MM.1S (cell line): Measurements from ENCODE around the gene ZIK1.

ENCODE experiments used
- DNase-seq: peaks from one replicate; pipeline ENCODE4 v3.0.0-alpha.2; 2015
- H2AFZ ChIP-seq: fragments of 300-600 bp; sonication (generic); 2 replicates; pipeline ENCODE4 v1.6.0; 2016; ENCODE audit warnings: antibody characterized with exemption, low read length
- H3F3A ChIP-seq: fragments of 300-600 bp; sonication (generic); 2 replicates; pipeline ENCODE4 v1.6.1; 2016; ENCODE audit warnings: mild to moderate bottlenecking, antibody characterized with exemption, low read length, moderate library complexity, mixed read lengths; ENCODE audit not compliant: insufficient read depth
- H3K27ac ChIP-seq: fragments of 300-600 bp; sonication (generic); 2 replicates; pipeline ENCODE4 v1.5.1; 2016; ENCODE audit warnings: mild to moderate bottlenecking, low read length
- H3K27me3 ChIP-seq: fragments of 300-600 bp; sonication (generic); replicated peaks from 2 replicates; pipeline ENCODE4 v1.6.0; 2016; ENCODE audit warnings: low read length; ENCODE audit not compliant: insufficient read depth
- H3K36me3 ChIP-seq: fragments of 300-600 bp; sonication (generic); replicated peaks from 2 replicates; pipeline ENCODE4 v1.6.1; 2016; ENCODE audit warnings: mild to moderate bottlenecking, low read length, mixed read lengths; ENCODE audit not compliant: insufficient read depth
- H3K4me1 ChIP-seq: fragments of 300-600 bp; sonication (generic); 2 replicates; pipeline ENCODE4 v1.6.1; 2016; ENCODE audit warnings: low read length, mixed read lengths
- H3K4me2 ChIP-seq: fragments of 300-600 bp; sonication (generic); 2 replicates; pipeline ENCODE4 v1.6.0; 2016; ENCODE audit warnings: low read depth, low read length
- H3K4me3 ChIP-seq: fragments of 300-600 bp; sonication (generic); 2 replicates; pipeline ENCODE4 v1.5.1; 2016; ENCODE audit warnings: low read length, mixed read lengths
- H3K79me2 ChIP-seq: fragments of 300-600 bp; sonication (generic); 2 replicates; pipeline ENCODE4 v1.6.1; 2016; ENCODE audit warnings: mixed run types, low read length, mixed read lengths
- H3K9ac ChIP-seq: fragments of 300-600 bp; sonication (generic); 2 replicates; pipeline ENCODE4 v1.6.1; 2016; ENCODE audit warnings: low read length, mixed read lengths
- H3K9me2 ChIP-seq: fragments of 300-600 bp; sonication (generic); replicated peaks from 2 replicates; pipeline ENCODE4 v1.6.1; 2016; ENCODE audit warnings: mild to moderate bottlenecking, low read length, mixed read lengths; ENCODE audit not compliant: insufficient read depth
- H3K9me3 ChIP-seq: fragments of 300-600 bp; sonication (generic); replicated peaks from 2 replicates; pipeline ENCODE4 v1.6.1; 2016; ENCODE audit warnings: mild to moderate bottlenecking, low read length, mixed read lengths; ENCODE audit not compliant: insufficient read depth
- H4K20me1 ChIP-seq: fragments of 300-600 bp; sonication (generic); 2 replicates; pipeline ENCODE4 v1.6.1; 2016; ENCODE audit warnings: mild to moderate bottlenecking, low read length, moderate library complexity, mixed read lengths; ENCODE audit not compliant: insufficient read depth
- EZH2 ChIP-seq: fragments of 300-600 bp; sonication (generic); optimal IDR thresholded peaks from 2 replicates; pipeline ENCODE3; 2017; ENCODE audit warnings: low read depth, mild to moderate bottlenecking, antibody characterized with exemption, low read length, mixed read lengths
- EZH2phosphoT487 ChIP-seq: fragments of 300-600 bp; sonication (generic); IDR thresholded peaks from 2 replicates; pipeline ENCODE4 v1.6.1; 2018; ENCODE audit warnings: antibody characterized with exemption, low read length
- TF ChIP-seq, protein P1 (sequence below): fragments of 300-600 bp; sonication (generic); IDR thresholded peaks from 2 replicates; pipeline ENCODE4 v1.5.1; 2016; ENCODE audit warnings: antibody characterized with exemption, low read length, mixed read lengths

The ZIK1 gene

DNA sequence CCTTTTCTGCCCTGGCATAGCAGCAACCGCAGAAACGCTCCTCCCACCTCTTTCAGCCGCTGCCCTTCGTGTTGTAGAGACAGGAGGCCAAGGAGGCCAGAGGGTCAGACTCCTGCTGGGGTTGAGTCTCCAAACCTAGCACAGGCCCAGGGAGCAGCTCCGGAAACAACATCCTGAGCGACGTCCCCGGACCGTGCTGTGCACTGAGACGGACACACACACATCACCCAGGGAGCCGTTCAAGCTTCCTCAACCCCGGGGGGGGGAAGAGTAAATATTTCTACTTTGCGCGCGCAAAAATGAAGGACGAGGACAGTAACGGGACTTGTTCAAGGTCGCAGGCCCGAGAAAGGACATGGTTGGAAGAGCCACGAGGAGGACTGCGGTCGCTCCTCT, 24.9 kb upstream of the ZIK1 start:
- peak overlapping the region; percentile 66; the same call in 1 of the 2 replicates for H3K9ac ChIP-seq
- no peaks in the 10 kb centered on the region for H3K4me1 ChIP-seq
- H3K27ac ChIP-seq = no peak overlapping the region
- H3K4me2 ChIP-seq = peak overlapping the region; percentile 49
- H4K20me1 ChIP-seq = no peaks in the 10 kb centered on the region
- H3K9me3 ChIP-seq = no peaks in the 10 kb centered on the region; the same call in 1 of the 2 replicates
- no peaks in the 10 kb centered on the region; the same call in 1 of the 2 replicates for H3K27me3 ChIP-seq
- peak overlapping the region; percentile 92 for H3K4me3 ChIP-seq
- DNase-seq = peak; percentile 16
- no peaks in the 10 kb centered on the region for H3K9me2 ChIP-seq
- peaks cover 7% of the 10 kb centered on the region for H3K36me3 ChIP-seq
- peaks cover 5% of the 10 kb centered on the region; the same call in 1 of the 2 replicates for H3F3A ChIP-seq
- peaks cover 16% of the 10 kb centered on the region for H3K79me2 ChIP-seq
- peak overlapping the region; percentile 76 for H2AFZ ChIP-seq
- no peak for TF ChIP-seq EZH2phosphoT487
- TF ChIP-seq, protein P1, sequence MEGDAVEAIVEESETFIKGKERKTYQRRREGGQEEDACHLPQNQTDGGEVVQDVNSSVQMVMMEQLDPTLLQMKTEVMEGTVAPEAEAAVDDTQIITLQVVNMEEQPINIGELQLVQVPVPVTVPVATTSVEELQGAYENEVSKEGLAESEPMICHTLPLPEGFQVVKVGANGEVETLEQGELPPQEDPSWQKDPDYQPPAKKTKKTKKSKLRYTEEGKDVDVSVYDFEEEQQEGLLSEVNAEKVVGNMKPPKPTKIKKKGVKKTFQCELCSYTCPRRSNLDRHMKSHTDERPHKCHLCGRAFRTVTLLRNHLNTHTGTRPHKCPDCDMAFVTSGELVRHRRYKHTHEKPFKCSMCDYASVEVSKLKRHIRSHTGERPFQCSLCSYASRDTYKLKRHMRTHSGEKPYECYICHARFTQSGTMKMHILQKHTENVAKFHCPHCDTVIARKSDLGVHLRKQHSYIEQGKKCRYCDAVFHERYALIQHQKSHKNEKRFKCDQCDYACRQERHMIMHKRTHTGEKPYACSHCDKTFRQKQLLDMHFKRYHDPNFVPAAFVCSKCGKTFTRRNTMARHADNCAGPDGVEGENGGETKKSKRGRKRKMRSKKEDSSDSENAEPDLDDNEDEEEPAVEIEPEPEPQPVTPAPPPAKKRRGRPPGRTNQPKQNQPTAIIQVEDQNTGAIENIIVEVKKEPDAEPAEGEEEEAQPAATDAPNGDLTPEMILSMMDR = no peak
- TF ChIP-seq EZH2 = no peak

GRCh38 chr19:57559404-57560025, 24.4 kb upstream of the ZIK1 start, which contains the start of gene ZNF550:
Gene ZNF550, minus strand, starts transcription at chr19:57559863. Its CDS starts 181 bp downstream, at chr19:57559682.
- Histone ChIP-seq H3K4me2 (peak within 1 kb of the TSS; percentile 49), H3K9me3 (no peaks in the 10 kb centered on the region; the same call in 1 of the 2 replicates), H3K36me3 (peaks cover 7% of the 10 kb centered on the region), H3K79me2 (peaks cover 16% of the 10 kb centered on the region), H3K4me1 (no peaks in the 10 kb centered on the region), H3K4me3 (peak within 1 kb of the TSS; percentile 92), H2AFZ (peak within 1 kb of the TSS; percentile 76), H3F3A (peaks cover 5% of the 10 kb centered on the region; the same call in 1 of the 2 replicates), H3K9ac (peak within 1 kb of the TSS; percentile 66; the same call in 1 of the 2 replicates), H3K27ac (no peak within 1 kb of the TSS), H3K27me3 (no peaks in the 10 kb centered on the region; the same call in 1 of the 2 replicates), H3K9me2 (no peaks in the 10 kb centered on the region), H4K20me1 (no peaks in the 10 kb centered on the region)
- DNase-seq = peak; percentile 86
- TF ChIP-seq EZH2 = no peak
- no peak for TF ChIP-seq EZH2phosphoT487
- TF ChIP-seq, protein P1 = no peak

DNA sequence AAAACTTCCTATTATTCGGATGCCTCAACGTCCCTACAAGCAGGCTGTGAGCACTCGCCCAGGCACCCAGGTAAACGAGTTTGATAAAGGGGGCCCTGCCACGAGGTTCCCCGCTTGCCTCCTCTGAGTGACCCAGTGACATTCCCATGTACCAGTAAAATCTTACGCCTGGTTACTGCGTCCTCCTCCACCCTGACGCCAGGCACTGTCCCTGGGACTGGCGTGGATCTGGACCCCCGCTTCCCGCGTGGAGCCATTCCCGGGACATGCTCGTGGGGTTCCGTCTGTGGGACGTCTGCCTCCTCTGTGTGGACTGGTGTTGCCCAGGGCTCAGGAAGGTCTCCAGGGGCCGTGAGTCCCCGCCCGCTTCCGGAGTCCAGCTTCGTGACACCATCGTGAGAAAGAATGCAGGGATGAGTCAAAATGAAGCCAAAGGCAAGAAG, 23.9 kb upstream of the ZIK1 start:
- H3K36me3 ChIP-seq = peaks cover 2% of the 10 kb centered on the region; the same call in 1 of the 2 replicates
- H3K9me2 ChIP-seq = no peaks in the 10 kb centered on the region
- DNase-seq = no peak
- no peak overlapping the region for H3K9ac ChIP-seq
- no peaks in the 10 kb centered on the region; the same call in 1 of the 2 replicates for H3K9me3 ChIP-seq
- peak overlapping the region; percentile 92 for H3K4me3 ChIP-seq
- no peaks in the 10 kb centered on the region for H3K4me1 ChIP-seq
- no peaks in the 10 kb centered on the region; the same call in 1 of the 2 replicates for H3K27me3 ChIP-seq
- peaks cover 5% of the 10 kb centered on the region; the same call in 1 of the 2 replicates for H3F3A ChIP-seq
- TF ChIP-seq EZH2 = no peak
- TF ChIP-seq EZH2phosphoT487 = no peak
- TF ChIP-seq, protein P1 = no peak
- H4K20me1 ChIP-seq = no peaks in the 10 kb centered on the region
- no peak overlapping the region for H3K27ac ChIP-seq
- peak overlapping the region; percentile 49 for H3K4me2 ChIP-seq
- peaks cover 16% of the 10 kb centered on the region for H3K79me2 ChIP-seq
- H2AFZ ChIP-seq = peak overlapping the region; percentile 76
